Fibroblast of lung (primary cell): Measurements from ENCODE around the gene KLHL29.

Experiments
- CTCF ChIP-seq, 2 donors: IDR thresholded peaks in 1 of 2; conservative IDR thresholded peaks in 1 of 2; 1 replicate in 1 of 2; 2 replicates in 1 of 2; pipeline ENCODE4 v1.5.1; 2011 to 2012; ENCODE audit warnings: low read length in 2 of 2, control low read depth in 1 of 2, inconsistent platforms in 1 of 2, low read depth in 1 of 2, mild to moderate bottlenecking in 1 of 2
- EZH2 ChIP-seq: IDR thresholded peaks from 2 replicates; pipeline ENCODE4 v1.5.1; 2012; ENCODE audit warnings: low read length, control low read depth, mild to moderate bottlenecking; ENCODE audit errors: missing control alignments

DNA sequence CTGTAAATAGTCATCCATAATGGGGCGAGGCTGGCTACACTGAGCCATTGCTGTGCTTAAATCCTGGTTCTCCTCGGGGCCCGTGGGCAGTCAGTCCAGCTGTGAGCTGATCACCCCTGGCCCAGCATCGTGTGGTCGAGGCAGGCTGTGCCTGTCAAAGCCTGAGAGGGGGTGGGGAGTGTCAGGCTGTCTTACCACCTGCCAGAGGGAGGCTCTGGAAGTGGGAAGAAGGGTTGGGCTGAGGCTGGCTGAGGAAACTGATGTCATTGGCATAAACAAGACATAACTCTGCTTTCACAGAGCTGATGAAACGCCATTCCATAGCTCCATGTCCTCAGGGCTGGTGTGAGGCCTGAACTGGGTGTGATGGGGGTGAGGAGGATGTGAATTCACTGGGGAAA lies 49.7 kb downstream of the KLHL29 start:
- TF ChIP-seq CTCF (conservative IDR thresholded peaks at IDR 0.05 in 1 of 2, IDR thresholded peaks at IDR 0.05 in 1 of 2; ENCODE audit: low read depth in 1 of 2, low read length in 2 of 2) (no peak), EZH2 (no peak)
